NCI-H187 (cell line): ENCODE measurements around the gene SAMD4A.

Source experiments
- DNase-seq, 2 experiments: peaks; one replicate each; lab custom pipeline; 2025; lab: John Stamatoyannopoulos, UW

Gene SAMD4A

DNA sequence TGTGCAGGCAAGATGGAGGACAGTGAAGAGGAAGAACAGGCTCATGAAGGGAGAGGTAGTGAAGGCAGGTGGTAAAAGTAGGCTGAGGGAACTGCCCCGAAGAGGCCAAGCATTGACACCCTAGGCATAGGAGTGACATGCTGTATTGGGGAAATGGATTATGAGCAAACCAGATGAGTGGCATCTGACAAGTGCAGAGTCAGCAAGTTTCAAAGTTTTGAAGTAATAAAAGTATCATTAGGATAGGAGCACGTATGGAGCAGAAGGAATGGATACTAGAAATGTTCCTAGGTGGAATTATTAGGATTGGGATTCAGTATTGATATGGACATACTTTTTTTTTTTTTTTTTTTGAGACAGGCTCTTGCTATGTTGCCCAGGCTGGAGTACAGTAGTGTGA lies 139.8 kb downstream of the SAMD4A start:
- no peak for DNase-seq

DNA sequence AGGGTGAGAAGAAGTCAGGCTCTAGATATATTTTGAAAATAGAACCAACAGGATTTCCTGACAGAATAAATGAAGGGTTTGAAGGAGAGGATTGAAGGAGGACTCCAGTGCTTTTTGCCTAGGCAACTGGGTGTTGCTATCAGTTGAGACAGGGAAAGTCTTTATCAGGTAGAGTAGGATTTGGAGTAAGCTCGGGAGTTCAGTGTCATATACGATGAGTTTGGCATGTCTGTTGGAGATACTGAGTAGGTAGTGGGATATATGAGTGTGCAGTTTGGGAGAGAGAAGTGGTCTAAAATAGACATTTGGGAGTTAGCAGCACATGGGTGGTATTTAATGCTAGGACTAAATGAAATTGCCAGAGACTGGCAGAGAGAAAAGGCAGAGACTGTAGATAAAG lies 141.2 kb downstream of the SAMD4A start:
- no peak for DNase-seq

DNA sequence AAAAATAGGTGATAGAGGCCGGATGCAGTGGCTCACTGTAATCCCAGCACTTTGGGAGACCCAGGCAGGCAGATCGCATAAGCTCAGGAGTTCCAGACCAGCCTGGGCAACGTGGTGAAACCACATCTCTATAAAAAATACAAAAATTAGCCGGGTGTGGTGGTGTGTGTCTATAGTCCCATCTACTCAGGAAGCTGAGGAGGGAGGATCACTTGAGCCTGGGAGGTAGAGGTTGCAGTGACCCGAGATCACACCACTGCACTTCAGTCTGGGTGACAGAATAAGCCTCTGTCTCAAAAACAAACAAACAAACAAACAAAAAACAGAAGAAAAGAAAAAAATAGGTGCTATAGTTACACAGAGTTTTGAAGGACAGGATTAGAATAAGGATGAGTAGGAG lies 142.1 kb downstream of the SAMD4A start:
- DNase-seq: no peak

DNA sequence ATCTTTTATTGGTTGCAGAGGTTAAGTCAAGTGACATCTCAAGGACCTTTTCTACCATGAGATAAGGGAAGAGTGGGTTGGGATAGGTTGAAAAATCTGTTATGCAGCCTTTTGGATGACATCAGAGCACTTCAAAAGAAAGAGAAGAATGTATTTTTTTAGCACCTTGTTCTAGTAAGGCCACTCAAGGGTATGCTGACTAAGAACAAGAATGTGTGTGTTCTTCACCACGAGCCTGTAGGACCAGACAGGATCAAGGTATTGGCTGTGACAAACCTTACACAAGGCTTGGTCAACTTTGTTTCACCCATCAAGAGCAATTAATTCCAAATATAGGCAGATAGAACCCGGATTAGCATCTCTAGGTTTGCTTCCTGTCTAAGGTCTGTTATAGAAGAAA lies 142.5 kb downstream of the SAMD4A start:
- DNase-seq: no peak

DNA sequence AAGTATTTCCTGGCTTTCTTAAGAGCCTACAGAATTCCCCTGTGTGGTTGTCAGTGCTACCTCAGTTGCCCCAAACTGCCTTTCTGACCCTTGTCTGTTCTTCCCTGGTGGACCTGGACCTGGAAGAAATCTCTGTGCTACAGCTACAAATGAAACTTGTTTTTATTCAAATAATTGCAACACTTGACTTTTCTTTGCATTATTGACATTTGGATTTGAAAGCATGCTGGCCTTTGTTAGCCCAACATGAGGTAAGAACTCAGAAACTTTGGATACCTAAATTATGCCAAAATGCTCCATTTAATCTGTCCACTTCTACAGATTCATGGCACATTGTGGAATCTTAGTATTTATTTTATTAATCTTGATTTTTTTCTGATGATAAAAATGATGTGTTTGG lies 142.9 kb downstream of the SAMD4A start:
- DNase-seq: no peak

DNA sequence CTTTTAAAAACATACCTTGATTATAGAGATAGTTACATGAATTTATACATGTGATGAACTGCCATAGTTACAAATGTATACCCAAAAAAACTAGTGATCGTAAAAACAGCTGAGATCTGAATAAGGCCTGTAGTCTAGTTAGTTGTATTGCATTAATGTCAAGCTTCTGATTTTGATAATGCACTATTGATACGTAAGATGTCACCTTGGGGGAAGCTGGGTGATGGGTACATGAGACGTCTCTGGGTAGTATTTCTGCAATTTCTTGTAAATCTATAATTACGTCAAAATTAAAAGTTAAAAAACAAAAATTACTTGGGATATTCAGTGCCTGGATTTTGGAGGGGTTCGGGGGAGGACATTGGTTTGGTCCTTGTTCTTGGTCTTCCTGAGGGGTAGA lies 144.4 kb downstream of the SAMD4A start:
- no peak for DNase-seq

DNA sequence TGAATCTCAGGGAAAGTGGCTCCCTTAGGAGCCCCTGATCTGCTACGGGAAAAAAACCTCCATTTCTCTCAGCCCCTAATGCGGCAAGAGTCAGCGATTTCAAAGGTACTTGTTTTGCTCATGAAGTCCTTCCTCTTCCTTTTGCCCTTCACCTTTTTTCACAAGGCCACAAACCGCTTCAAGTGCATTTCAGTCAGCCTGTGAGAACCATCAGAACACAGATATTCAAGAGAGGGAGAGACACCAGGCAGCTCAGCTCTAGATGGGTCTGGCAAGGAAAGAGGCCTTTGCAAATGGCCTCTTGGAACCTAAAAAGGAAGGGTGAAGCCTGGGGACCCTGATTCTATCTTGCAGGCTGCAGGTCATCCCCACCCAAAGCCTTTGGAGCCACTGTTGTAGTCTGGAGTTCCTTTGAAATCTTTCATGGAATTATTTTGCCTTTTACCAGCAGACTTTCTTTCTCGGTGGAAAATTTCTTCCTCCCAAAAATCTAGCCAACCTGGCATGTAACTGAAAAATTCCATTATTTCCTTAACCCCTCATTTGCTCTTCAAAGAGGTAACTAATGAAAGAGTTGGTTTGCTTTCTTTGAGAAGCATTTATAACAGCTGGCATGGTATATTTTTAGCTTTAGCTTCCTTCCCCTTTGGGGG lies 145.0 kb downstream of the SAMD4A start:
- no peak for DNase-seq

DNA sequence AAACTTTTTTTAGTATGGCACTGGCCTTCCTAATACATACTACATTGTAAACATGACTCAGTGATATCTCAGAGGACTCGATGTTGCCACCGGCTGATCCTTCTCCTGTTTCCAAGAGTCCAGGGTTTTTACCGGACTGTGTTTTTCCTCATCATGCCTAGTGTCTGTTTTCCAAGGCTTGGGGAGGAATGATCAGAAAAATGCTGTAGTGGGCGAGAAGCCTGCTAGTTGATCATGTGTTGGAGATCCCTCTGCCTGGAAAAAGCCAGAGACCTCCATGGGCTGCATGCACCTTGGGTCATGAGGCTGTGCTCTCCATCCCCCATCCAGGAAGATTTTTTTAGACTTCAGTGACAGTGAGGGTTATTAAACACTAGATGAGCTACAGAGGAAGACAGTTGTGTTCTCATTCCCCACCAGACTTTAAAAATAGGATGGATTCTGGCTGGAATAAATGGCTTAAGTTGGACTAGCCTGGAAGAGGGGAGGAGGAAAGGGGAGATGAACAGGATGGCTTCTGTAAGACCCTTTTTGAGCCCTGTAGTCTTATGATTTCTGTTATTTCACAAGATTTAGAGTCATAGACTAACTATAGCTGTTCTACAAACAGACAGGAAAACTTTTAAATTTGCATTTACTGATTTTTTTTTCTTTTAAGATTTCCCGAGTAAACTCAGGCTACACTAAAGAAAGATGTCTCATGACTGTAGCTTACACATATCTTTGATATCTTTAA lies 145.7 kb downstream of the SAMD4A start:
- no peak for DNase-seq

DNA sequence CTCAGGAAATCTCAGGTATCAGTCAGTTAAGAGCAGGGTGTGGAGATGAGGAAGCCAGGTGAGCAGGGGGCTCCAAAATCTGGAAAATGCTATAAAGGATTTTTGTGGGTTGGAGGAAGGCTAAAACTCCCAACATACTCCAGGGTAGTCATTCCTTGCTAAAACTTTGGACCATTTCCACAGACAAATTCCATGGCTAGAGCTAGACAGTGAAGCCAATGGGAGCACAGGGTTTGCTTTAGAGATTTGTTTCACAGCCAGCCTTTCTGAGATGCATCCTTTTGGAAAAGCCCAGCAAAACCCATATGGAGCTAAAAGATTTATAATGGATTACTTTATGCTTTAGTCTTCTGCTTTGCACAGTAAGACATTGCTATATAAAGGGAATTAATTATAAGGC lies 146.5 kb downstream of the SAMD4A start:
- no peak for DNase-seq

DNA sequence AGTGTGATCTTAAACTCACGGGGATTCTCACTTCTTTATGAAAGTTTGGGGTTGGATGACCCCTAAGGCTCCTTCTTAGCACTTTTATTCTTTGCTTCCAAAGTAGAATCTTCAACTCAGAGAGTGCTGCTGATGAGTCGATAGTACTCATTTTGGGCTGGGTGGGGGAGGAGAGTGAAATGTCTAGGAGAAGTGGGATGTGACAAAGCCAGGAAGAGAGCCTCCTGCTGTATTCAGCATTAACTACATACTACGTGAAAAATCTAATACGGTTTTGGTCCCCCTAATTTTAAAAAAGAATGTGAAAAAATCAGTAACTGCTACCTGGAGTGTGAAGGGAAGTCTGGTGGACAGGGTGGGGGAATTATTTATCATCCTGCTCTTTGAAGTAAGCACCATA lies 148.3 kb downstream of the SAMD4A start:
- no peak for DNase-seq

DNA sequence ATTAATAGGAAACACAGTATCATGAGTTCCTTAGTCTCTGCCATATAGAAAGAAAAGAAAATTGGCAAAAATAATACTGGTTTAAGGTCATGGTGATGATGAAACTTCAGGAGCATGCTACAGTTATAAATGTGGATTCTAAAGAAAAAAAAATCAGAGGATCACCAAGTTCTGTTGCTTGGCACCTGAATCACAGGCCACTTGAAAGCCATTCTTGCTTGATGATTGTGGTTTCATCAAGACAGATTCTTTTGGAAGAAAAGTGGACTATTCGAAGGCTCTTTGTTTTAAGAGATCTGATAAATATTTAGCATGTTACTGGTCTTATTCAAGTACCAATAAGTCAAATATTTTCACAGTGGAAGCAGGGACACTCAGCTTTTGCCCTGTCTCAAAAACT lies 148.9 kb downstream of the SAMD4A start:
- DNase-seq: no peak

DNA sequence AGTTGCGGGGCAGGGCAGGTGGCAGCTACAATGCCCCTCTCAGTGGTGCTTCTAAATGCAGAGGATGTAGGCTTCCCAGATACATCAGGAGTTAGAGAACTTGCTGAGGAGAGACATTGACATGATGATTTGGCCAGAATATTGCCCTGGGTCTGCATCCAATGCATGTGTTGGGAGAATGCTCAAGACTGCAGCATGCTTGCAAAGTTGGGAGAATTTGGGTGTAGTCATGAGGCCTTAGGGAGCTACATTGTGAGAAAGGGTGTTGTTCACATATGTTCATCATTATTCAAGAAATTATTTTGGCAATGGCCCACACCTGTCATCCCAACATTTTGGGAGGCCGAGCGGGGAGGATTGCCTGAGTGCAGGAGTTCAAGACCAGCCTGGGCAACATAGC lies 149.9 kb downstream of the SAMD4A start:
- DNase-seq: no peak

DNA sequence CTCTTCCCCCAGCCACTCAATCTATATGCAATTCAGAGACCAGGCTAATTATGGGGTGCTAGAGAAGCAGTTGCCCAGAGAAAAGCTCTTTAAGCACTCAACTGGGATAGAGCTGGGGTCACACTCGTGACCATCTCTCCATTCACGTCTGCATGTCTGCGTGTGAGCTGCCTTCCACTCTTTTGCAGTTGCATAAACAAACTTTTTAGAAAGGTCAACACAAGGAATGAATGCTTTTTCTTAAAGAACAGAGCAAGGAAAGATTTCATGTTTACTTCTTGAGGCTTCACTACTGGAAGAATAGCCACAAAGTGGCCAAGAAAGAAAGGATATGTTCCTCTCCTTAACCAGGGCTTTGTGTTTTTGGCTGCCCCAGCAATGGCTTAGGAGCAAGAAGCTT lies 151.1 kb downstream of the SAMD4A start:
- DNase-seq: no peak

DNA sequence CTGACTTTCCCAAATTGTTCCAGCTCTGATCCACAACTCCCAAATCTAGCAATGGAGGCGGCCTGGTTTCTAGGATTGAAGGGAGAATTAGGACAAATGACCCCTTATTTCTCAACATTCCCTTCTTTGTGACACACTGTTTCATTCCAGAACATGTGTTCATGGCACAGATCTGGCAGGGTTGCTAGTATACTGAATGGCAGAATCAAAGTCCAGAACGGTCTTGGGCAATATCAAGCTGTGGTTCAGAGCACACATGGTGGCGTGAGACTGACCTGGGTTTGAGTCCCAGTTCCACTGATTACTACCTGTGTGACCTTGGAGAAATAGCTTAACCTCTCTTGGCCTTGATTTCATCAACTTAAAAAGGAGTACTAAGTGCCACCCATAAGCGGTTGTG lies 152.5 kb downstream of the SAMD4A start:
- DNase-seq: no peak

DNA sequence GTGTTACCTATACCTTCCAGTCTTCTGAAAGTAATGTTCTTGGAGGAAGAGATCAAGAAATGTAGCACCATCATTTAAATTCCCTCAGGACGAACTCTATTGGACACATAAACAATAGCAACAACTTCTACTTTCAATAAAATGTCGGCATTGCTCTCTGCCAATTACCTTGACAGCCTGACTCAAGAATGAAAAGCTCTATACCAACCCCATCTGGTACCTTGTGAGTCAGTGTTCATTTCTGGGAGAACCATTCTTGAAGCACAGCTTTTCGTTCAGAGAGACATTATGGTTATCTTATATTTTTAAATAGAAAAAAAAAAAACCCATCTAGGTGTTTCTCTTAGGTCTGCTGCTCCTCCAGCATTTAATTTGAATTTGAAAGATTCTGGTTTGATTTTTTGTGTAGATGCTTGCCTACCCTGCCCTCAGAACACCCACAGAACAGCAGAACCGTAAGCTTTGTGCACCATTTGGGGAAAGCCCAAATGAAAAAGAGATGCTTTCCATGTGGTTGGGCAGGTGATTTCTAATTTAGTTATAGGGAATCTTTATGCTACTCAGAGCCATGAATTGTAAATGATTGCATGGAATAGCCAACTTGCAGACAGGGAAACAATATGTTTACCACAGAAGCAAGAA lies 156.0 kb downstream of the SAMD4A start:
- no peak for DNase-seq

DNA sequence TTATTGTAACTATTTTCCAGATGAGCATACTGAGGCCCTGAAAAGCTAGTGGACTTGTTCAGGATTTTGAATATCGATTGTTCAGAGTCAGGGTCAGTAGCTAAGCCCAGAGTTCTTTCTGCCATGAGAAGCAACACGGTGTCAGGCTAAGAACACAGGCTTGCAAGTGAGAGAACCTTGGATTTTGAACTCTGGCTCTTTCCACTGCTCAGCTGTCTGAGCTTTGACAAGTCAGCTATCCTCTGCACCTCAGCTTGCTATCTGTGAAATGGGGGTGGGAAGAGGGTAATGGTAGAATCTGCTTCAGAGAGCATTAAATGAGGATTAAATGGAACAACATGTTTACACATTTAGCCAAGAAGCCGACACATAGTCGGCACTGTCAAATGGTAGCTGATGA lies 157.2 kb downstream of the SAMD4A start:
- no peak for DNase-seq

DNA sequence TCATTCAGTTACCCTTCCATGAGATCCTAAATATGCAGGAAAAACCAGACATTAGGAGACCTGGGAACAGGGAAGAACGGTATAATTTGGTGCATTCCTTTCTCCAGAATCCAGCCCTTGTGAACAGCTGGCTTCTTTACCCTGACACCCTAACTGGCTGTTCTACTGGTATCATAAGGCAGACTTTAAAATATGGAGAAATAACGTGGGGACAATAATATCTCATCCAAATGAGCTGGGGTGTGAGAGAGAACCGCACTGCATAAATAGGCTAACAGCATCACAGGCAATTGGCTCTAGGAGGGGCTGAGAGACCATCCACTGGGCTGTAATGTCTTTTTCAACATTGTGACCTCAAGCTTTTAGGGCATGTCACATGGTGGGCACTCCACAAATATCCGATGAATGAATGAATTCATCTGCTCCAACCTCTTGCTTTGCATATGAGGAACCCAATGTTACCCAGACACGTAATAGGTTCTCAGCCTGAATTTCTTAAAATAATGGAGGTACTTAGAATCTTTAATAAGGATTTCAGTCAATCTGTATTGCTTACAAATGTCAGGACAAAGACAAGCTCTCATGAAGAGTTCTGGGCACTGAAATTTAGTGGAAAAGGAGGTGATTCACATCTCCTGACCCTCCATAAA lies 157.9 kb downstream of the SAMD4A start:
- DNase-seq: no peak

DNA sequence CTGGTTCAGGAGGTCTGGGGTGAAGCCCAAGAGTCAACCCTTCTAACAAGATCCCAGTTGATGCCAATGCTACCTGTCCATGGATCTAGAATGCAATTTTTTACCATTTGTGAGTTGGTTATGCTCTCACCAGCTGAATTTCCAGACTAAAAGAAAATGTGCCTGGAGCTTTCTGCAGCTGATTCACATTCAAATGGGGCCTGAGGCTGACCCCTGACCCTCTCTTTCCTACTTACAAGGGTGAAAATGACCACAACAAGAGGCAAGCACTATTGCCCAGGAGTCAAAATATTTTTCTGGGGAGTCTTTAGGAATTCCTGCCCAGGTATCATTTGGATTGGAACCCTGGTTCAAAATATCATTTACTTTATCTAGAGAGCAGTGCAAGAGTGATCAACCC lies 159.1 kb downstream of the SAMD4A start:
- no peak for DNase-seq

DNA sequence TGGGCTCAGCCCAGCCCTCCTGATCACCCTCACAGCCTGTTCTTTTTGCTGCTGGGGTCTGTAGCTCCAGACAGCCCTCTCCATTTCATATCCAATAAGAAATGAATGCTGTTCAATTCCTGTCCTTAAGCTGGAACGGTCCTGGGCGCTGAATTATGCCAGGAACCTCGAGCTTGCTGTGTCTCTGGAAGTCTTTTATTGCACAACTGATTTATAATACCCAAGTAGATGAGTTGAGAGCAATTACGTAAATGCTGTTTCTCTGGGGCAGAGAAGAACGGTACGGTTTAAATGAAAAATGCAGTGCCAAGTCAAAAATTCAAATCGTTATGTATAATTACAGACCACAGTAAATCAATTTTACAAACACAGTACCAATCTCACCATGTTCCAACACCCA lies 161.0 kb downstream of the SAMD4A start:
- no peak for DNase-seq

DNA sequence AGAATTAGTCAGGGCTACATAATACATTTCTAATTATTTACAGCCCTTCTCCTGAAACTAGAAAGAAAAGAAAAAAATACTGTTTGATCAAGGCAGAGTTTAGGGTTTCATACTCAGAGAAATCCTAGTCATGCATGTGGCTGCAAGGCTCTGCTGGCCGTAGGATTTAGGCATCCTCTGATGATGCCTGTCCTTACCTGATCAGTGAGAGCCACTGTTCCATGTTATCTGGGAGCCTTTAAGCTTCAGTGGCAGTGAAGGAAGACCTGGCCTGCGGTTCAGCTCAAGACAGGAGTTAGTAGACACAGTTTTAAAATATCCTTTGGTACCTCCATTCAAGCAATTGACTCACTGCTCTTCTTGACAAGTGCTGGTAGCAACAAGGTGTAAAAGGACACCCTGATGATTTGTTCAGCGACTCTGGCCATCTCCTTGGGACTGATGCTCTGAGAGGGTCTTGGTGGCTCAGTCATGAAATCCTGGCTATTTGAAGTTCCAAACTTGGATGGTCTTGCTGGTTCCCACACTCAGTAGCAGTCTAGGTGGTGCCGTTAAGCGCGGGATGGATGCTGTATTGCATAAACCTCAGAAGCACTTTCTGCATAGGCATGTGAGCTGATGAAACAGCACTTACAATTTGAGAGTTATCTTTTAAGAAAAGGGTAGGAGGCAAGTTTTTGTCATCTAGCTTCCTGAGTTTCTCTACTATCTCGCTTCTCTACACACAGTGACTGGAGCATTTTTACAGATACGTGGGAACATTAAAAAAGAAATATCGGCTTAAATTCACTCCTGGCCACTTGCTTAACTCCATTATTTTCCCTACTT lies 162.0 kb downstream of the SAMD4A start:
- no peak for DNase-seq

DNA sequence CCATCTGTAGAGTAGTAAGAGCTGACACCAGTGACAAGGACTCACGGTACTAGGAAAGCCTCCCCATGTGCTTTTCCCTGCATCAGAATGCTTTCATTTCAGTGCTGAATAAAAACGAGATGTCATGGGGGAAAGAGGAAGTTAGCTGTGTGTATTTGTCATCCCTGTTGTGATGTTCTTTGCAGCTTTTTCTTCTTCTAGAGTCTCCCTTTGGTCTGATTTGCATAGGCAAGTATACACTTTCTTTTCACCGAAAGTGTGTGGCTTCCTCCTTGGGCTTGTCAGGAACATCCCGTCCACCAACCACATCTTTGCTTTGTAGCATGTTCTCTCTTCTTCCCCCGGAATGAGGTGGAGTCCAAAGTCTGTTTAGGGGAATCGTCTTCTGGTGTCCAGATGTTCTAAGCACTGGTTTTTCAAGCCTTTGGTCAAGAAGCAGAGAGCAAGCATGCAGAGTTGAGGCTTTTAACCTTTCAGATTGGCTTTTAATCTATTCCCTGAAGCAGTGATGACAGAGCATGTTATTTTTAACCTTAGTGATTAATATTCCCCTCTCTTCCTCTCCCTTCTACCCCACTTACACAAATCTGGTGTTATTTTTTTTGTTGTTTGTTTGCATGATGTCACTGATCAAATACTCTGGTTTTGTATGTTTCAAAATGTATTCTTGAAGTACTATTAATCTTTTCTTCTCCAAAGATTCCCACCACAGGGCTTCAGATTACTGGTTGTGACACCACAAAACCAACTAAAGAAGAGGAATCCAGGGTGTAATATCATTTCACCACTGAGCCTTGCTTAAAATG lies 163.4 kb downstream of the SAMD4A start:
- no peak for DNase-seq
